OCI-LY1 (cell line): ENCODE results near the gene SLC37A4.

Experiments used
- H2AFZ ChIP-seq: fragments of 200-600 bp; sonication (generic), shearing (Covaris generic); 2 replicates; pipeline ENCODE4 v1.6.0; 2014; ENCODE audit warnings: antibody characterized with exemption, mild to moderate bottlenecking, low read length
- H3F3A ChIP-seq: fragments of 200-600 bp; sonication (generic), shearing (Covaris generic); 2 replicates; pipeline ENCODE4 v1.6.0; 2014; ENCODE audit warnings: mild to moderate bottlenecking, antibody characterized with exemption, low read length, moderate library complexity; ENCODE audit not compliant: insufficient read depth
- H3K27ac ChIP-seq: fragments of 200-600 bp; sonication (generic); 2 replicates; pipeline ENCODE4 v1.5.1; 2014; ENCODE audit warnings: low read length, mixed run types, mild to moderate bottlenecking, low read depth; ENCODE audit not compliant: poor library complexity, severe bottlenecking
- H3K27me3 ChIP-seq: fragments of 200-600 bp; sonication (generic); 2 replicates; pipeline ENCODE4 v1.6.0; 2014; ENCODE audit warnings: antibody characterized with exemption, mild to moderate bottlenecking, low read length, moderate library complexity; ENCODE audit not compliant: insufficient read depth
- H3K36me3 ChIP-seq: fragments of 200-600 bp; sonication (generic); 2 replicates; pipeline ENCODE4 v1.6.1; 2014; ENCODE audit warnings: mild to moderate bottlenecking, antibody characterized with exemption, low read length, moderate library complexity, mixed read lengths; ENCODE audit not compliant: insufficient read depth
- H3K4me1 ChIP-seq: fragments of 200-600 bp; sonication (generic); 2 replicates; pipeline ENCODE4 v1.5.1; 2014; ENCODE audit warnings: mild to moderate bottlenecking, low read length, moderate library complexity; ENCODE audit not compliant: insufficient read depth, severe bottlenecking
- H3K4me2 ChIP-seq: fragments of 200-600 bp; sonication (generic), shearing (Covaris generic); 2 replicates; pipeline ENCODE4 v1.6.1; 2014; ENCODE audit warnings: low read length
- H3K4me3 ChIP-seq: fragments of 200-600 bp; sonication (generic); 2 replicates; pipeline ENCODE4 v1.5.1; 2014; ENCODE audit warnings: low read length, low read depth, mild to moderate bottlenecking, mixed read lengths; ENCODE audit not compliant: poor library complexity, severe bottlenecking
- H3K79me2 ChIP-seq: fragments of 200-600 bp; shearing (Covaris generic); 2 replicates; pipeline ENCODE4 v1.6.1; 2016; ENCODE audit warnings: mixed run types, low read length, mixed read lengths; ENCODE audit not compliant: insufficient read depth
- H3K9ac ChIP-seq: fragments of 200-600 bp; sonication (generic), shearing (Covaris generic); 2 replicates; pipeline ENCODE4 v1.6.1; 2014; ENCODE audit warnings: mild to moderate bottlenecking, low read length, mixed read lengths
- H3K9me2 ChIP-seq: fragments of 200-600 bp; sonication (generic), shearing (Covaris generic); 2 replicates; pipeline ENCODE4 v1.6.1; 2014; ENCODE audit warnings: low read depth, mild to moderate bottlenecking, low read length, mixed read lengths
- H3K9me3 ChIP-seq: fragments of 200-600 bp; shearing (Covaris generic); 2 replicates; pipeline ENCODE4 v1.6.1; 2014; ENCODE audit warnings: low read length, mixed read lengths
- H4K20me1 ChIP-seq: fragments of 200-600 bp; sonication (generic), shearing (Covaris generic); 2 replicates; pipeline ENCODE4 v1.6.0; 2016; ENCODE audit warnings: mild to moderate bottlenecking, low read length; ENCODE audit not compliant: insufficient read depth
- EZH2 ChIP-seq: fragments of 200-600 bp; sonication (generic), shearing (Covaris generic); IDR thresholded peaks from 2 replicates; pipeline ENCODE4 v1.8.0; 2017; ENCODE audit warnings: borderline replicate concordance, mixed run types, mild to moderate bottlenecking, antibody characterized with exemption, low read length, moderate library complexity, mixed read lengths
- TF ChIP-seq, protein P1 (sequence below): fragments of 200-600 bp; sonication (generic), shearing (Covaris generic); IDR thresholded peaks from 2 replicates; pipeline ENCODE4 v1.5.1; 2017; ENCODE audit warnings: mild to moderate bottlenecking, antibody characterized with exemption, low read length, moderate library complexity, mixed read lengths

Gene SLC37A4

DNA sequence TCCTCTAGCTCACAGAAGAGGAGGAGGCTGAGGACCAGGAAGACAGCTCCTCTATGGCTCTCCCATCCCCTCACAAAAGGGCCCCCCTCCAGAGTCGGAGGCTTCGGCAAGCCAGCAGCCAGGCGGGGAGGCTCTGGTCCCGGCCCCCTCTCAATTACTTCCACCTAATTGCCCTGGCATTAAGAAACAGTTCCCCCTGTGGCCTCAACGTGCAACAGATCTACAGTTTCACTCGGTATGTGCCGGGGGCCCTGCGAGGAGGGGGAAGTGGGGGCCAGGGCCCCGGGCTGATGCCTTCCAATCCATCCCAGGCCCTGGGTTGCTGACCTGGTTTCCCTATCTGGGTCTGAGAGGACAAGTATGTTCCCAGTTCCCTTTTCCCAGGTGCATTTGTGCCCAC is 51.2 kb downstream of the SLC37A4 start:
- Histone ChIP-seq H3K4me2 (no peak overlapping the region), H4K20me1 (no peaks in the 10 kb centered on the region), H2AFZ (no peak overlapping the region), H3K36me3 (no peaks in the 10 kb centered on the region), H3K4me1 (no peaks in the 10 kb centered on the region), H3K79me2 (no peaks in the 10 kb centered on the region), H3K9me3 (no peaks in the 10 kb centered on the region), H3K4me3 (no peak overlapping the region), H3K27ac (no peak overlapping the region), H3K9ac (no peak overlapping the region), H3F3A (no peaks in the 10 kb centered on the region), H3K27me3 (no peaks in the 10 kb centered on the region; the same call in 1 of the 2 replicates), H3K9me2 (no peaks in the 10 kb centered on the region)
- TF ChIP-seq, protein P1, sequence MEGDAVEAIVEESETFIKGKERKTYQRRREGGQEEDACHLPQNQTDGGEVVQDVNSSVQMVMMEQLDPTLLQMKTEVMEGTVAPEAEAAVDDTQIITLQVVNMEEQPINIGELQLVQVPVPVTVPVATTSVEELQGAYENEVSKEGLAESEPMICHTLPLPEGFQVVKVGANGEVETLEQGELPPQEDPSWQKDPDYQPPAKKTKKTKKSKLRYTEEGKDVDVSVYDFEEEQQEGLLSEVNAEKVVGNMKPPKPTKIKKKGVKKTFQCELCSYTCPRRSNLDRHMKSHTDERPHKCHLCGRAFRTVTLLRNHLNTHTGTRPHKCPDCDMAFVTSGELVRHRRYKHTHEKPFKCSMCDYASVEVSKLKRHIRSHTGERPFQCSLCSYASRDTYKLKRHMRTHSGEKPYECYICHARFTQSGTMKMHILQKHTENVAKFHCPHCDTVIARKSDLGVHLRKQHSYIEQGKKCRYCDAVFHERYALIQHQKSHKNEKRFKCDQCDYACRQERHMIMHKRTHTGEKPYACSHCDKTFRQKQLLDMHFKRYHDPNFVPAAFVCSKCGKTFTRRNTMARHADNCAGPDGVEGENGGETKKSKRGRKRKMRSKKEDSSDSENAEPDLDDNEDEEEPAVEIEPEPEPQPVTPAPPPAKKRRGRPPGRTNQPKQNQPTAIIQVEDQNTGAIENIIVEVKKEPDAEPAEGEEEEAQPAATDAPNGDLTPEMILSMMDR, result no peak
- no peak for TF ChIP-seq EZH2

DNA sequence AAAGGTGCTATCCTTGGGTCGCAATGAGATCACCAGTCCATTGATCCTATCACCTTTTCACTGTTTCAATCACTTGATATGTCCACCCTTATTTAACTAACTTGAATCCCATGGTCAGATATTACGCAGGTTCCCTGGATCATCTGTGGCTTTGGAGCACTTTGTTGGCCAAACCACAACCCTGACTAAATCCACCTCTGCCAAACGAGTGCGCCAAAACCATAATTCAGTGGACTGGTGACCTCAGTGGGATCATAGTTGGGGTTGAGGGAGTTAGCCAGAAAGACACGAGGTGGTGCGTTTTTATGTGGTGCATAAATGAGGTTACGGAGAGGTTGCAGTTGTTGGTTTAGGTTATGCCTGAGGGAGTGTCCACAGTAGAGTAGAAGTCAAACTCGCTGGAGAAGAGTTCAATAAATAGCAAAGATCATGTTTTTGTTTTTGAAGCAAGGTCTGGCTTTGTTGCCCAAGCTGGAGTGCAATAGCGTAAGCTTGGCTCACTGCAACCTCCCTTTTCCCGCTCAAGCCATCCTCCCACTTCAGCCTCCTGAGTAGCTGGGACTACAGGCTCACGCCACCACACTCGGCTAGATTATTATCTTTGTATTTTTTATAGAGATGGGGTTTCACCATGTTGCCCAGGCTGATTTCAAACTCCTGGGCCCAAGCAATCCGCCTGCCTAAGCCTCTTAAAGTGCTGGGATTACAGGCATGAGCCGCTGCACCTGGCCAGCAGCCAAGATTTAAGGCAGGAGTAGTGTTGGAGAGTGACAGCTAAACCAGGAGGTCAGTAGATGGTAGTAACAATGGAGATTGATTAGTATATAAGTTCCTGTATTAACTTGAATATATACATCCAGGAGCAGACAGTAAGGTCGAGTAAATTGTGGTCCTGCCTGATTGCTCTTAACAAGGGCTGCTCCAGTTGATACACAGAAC is 54.6 kb downstream of the SLC37A4 start:
- Histone ChIP-seq H4K20me1 (no peaks in the 10 kb centered on the region), H3K9me3 (no peaks in the 10 kb centered on the region), H3K4me3 (no peak overlapping the region), H3K9ac (no peak overlapping the region), H3K27ac (no peak overlapping the region), H3K79me2 (no peaks in the 10 kb centered on the region), H3K36me3 (no peaks in the 10 kb centered on the region), H3K4me1 (no peaks in the 10 kb centered on the region), H3K27me3 (no peaks in the 10 kb centered on the region; the same call in 1 of the 2 replicates), H2AFZ (no peak overlapping the region), H3K4me2 (no peak overlapping the region), H3K9me2 (no peaks in the 10 kb centered on the region), H3F3A (no peaks in the 10 kb centered on the region)
- no peak for TF ChIP-seq EZH2
- TF ChIP-seq, protein P1, result no peak
